NOMO-1 (cell line): ENCODE results near the gene STRN4.
"Not testable (repeated sequence)": the region's sequence is repeated elsewhere in the genome, so short reads cannot be mapped to it uniquely, and the experiment has no call there.

ENCODE experiments used
- DNase-seq, 2 experiments: peaks; one replicate each; lab custom pipeline; 2025; ENCODE audit not compliant: unreplicated experiment in 2 of 2; lab: John Stamatoyannopoulos, UW

Gene STRN4

GRCh38 chr19:46715975-46716671 is 30.1 kb downstream of the STRN4 start:
- DNase-seq, result no peak

DNA sequence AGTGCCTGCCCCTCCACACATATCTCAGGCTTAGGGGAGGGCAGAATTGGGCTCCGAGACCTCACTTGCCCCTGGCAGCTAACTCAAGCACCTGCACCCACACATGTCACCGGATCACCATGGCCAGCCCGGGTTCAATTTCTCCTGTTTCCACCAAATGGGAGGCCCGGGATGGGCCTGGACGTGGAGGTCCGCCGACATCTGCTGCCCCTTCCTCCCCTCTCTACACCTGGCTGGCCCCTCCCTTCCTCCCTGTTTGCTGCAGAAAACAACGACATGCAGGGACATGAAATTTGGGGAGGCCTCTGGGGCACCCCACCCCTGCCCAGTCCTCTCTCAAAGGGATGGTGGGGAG is 30.7 kb downstream of the STRN4 start:
- DNase-seq, result no peak

GRCh38 chr19:46714444-46715106 is 31.7 kb downstream of the STRN4 start:
- no peak for DNase-seq

- no peak for DNase-seq
These were observed 32.3 kb downstream of the STRN4 start for GRCh38 chr19:46713781-46714443.

- not testable (repeated sequence) for DNase-seq
These were observed 33.4 kb downstream of the STRN4 start for GRCh38 chr19:46712768-46713338.

- DNase-seq, result no peak
These were observed 35.6 kb downstream of the STRN4 start for GRCh38 chr19:46710687-46711086.

DNA sequence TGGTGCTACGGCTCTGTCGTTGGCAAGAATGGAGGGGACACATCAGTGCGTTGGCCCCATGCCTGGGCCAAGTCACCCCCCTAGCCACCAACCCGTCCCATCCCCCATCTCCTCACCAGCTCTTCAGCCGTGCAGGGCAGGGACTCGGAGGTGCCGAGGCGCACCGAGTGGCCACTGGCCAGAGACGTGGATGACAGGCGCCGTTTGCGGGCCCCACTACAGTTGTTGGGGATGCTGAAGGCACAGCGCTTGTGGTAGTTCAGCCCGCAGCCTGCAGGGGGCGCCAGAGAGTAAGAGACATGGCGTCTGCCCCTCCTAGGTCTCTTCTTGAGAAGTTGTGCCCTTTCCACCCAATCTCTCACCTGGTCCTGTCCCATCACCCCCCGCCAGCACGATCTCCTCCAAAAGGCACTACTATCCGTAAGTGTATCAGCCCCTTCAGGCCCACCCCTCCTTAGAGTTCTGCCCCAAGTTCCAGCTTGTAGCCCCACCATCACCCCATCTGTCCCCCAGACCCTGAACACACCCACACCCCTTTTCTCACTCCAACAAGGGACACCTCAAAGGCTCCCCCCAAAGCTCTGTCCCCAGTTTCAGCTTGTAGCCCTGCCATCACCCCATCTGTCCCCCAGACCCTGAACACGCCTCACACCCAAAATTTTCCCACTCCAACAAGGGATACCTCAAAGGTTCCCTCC is 41.7 kb downstream of the STRN4 start:
- DNase-seq, result peak; percentile 50 to 55

DNA sequence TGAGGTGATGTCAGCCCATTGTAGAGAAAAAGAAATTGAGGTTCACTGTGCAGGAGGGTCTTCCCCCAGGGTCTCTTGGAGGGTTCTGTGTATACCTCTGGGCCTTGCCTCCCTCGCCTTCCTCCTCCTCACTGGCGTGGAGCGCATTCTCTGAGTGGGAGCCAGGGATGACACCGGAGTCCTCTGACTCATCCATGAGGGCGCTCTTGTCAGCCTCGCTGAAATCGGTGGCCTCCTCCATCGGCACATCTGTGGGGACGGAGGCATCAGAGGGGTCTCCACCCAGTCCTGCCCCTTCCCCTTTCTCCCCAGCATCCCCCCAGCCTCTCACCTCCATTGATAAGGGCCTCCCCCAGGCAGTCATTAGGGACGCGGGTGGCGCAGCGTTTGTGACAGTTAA is 45.5 kb downstream of the STRN4 start:
- no peak for DNase-seq

- DNase-seq, result no peak
These were observed 47.6 kb downstream of the STRN4 start for GRCh38 chr19:46698395-46699321.

DNA sequence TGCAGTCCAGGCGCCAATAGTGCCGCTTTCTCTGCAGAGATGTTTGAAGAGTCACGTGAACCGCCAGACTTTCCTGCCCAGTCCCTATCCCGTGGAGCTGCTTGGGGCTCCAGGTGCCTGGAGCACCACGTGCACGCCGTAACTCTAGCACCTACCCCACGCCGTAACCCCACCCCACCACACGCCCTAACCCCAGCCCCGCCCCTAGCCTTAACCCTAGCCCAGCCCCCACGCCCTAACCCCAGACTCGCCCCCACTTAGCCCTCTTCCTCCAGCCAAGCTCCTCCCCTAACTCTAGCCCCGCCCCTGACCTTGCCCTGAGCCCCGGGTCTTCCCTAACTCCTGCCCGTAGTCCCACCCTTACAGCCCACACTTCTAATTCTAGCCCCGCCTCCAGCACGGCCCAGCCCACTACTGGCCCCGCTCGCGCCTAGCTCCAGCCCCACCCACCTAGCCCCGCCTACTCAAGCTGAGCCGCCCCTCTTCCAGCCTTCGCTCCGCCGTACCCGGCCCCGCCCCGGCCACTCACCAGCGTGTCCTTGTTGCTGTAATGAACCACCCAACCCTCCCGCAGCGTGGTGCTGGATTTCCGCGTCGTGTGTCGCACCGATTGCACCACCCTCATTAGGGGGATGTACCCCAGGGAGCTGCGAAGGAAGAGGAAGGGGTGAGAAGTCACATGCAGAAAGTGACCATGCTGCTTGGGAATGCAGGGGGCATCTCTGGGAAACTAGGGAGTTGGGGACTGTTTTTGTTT is 48.9 kb downstream of the STRN4 start:
- no peak for DNase-seq

- DNase-seq, result no peak
These were observed 49.4 kb downstream of the STRN4 start for GRCh38 chr19:46696866-46697203.

GRCh38 chr19:46696052-46696451 is 50.2 kb downstream of the STRN4 start:
- no peak for DNase-seq

DNA sequence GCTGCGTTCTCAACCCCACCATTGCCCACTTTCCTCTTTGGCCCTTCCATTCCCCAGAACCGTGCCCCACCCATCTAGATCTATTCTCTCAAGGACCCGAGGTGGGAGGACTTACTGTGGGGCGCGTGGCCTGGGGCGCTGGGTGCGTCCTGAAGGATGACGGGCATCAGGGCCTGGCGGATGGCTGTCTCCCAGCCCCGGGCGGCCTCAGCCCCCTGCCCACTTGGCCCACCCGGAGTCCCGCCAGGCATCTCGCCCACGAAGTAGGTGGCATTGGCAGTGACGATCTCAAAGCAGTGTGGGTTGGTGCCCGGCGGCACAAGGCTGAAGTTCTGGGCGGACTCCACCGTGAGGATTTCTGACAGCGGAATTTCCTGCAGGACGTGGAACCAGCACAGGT is 52.5 kb downstream of the STRN4 start:
- no peak for DNase-seq

DNA sequence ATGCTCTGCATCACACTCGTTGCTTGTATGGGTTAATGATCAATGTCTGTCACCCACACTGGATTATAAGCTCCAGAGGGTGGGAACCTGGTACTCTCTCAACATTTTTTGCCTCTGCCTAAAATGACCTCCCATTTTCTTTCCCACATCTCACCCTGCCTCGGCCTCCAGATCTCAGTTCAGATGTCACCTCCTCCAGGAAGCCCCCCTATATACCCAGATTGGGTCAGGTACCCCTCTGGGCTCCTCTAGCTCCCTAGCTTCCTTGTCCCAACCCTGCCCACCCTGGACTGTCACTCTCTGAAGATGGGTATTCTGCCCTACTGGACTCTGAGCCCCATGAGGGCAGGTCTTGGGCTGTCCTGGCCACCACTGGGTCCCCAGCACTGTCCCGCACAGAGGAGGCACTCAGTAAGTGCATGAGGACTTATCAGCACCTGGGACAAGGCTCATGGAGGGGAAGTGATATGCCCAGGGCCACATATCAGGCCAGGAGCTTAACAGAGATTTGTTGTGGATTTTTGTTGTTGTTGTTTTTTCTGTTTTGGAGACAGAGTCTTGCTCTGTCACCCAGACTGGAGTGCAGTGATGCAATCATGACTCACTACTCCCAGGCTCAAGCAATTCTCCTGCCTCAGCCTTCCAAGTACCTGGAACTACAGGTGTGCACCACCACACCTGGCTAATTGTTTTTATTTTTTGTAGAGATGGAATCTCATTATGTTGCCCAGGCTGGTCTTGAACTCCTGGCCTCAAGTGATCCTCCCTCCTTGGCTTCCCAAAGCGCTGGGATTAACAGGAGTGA is 53.1 kb downstream of the STRN4 start:
- DNase-seq, result no peak

DNA sequence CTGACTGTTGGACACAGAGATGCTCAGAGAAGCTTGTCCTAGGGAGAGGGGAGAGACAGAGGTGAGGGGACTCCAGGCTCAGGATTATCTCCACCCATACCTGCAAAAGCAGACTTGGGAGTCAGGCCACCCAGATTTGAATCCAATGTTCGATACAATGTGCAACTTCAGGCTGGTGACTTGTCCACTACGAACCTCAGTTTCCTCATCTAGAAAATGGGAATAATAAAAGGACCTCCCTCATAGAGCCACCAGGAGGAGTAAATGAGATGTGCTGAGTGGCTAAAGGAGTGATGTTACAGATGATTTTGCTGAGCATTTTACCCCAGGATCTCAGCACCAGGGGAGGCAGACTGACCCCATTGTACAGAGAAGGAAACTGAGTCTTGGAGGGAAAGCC is 54.3 kb downstream of the STRN4 start:
- no peak for DNase-seq

- DNase-seq, result no peak
These were observed 55.1 kb downstream of the STRN4 start for GRCh38 chr19:46691104-46691503.

GRCh38 chr19:46689358-46689757 is 56.9 kb downstream of the STRN4 start:
- no peak for DNase-seq

DNA sequence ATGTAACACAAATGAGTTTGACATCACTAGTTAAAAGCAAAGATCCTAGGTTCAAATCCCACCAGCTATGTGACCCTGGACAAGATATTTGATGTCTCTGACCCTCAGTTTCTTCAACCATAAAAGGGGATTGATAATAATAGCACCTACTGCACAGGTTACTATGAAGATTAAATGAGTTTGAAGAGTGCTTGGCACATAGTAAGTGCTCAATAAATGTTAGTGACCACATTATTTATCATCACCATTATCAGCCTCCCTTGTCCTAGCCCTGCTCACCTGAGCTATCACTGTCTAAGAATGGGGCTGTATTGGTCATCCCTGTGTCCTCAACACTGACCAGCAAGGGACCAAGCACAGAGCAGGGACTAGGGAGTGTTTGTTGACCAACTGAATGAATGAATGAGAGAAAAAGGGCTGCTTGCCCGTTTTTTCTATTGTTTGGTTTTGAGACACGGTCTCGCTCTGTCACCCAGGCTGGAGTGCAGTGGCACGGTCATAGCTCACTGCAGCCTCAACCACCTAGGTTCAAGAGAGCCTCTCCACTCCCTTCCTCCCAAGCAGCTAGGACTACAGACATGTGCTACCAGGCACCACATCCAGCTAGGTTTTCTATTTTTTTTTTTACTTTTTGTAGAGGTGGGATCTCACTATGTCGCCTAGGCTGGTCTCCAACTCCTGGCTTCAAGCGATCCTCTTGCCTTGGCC is 58.7 kb downstream of the STRN4 start:
- no peak for DNase-seq
